Astrocyte (in vitro differentiated cells and primary cell): ENCODE results near the gene PCBP2. TPM values are rescaled to one million over a fixed set of nuclear protein-coding genes. Genes with fewer than 3 reads are reported as not detected.
A peak's percentile ranks its signal among the peaks of the same experiment; 100 is the strongest.
"Not testable (repeated sequence)": the region's sequence is repeated elsewhere in the genome, so short reads cannot be mapped to it uniquely, and the experiment has no call there.

Source experiments
- DNase-seq: peaks from one replicate; pipeline ENCODE4 v3.0.0-alpha.2; 2010; ENCODE audit warnings: low read depth
- FAIRE-seq: peaks from 2 replicates; lab custom pipeline; 2011; peaks lifted over from hg19 to GRCh38; lab: Jason Lieb, UNC
- H2AFZ ChIP-seq: 2 replicates; pipeline ENCODE4 v1.6.0; 2012; ENCODE audit warnings: low read depth, low read length, inconsistent platforms
- H3K27ac ChIP-seq: 2 replicates; pipeline ENCODE4 v1.5.1; 2011; ENCODE audit warnings: low read depth, low read length, inconsistent platforms
- H3K27me3 ChIP-seq: 2 replicates; pipeline ENCODE4 v1.6.0; 2011; ENCODE audit warnings: low read length, inconsistent platforms; ENCODE audit not compliant: insufficient read depth
- H3K36me3 ChIP-seq: 2 replicates; pipeline ENCODE4 v1.5.1; 2011; ENCODE audit warnings: low read length, inconsistent platforms; ENCODE audit not compliant: insufficient read depth
- H3K4me1 ChIP-seq: 2 replicates; pipeline ENCODE4 v1.5.1; 2011; ENCODE audit warnings: low read length, inconsistent platforms; ENCODE audit not compliant: insufficient read depth
- H3K4me2 ChIP-seq: 2 replicates; pipeline ENCODE4 v1.6.0; 2012; ENCODE audit warnings: low read length, inconsistent platforms
- H3K4me3 ChIP-seq: 2 replicates; pipeline ENCODE4 v1.5.1; 2011; ENCODE audit warnings: low read depth, mild to moderate bottlenecking, low read length, inconsistent platforms; ENCODE audit not compliant: insufficient read depth
- H3K79me2 ChIP-seq: 2 replicates; pipeline ENCODE4 v1.6.0; 2012; ENCODE audit warnings: mild to moderate bottlenecking, low read length, inconsistent platforms; ENCODE audit not compliant: insufficient read depth
- H3K9ac ChIP-seq: 2 replicates; pipeline ENCODE4 v1.6.0; 2012; ENCODE audit warnings: mild to moderate bottlenecking, low read length, inconsistent platforms
- H3K9me3 ChIP-seq: 2 replicates; pipeline ENCODE4 v1.5.1; 2012; ENCODE audit warnings: low read depth, mild to moderate bottlenecking, low read length, inconsistent platforms; ENCODE audit not compliant: insufficient read depth
- H4K20me1 ChIP-seq: 2 replicates; pipeline ENCODE4 v1.6.0; 2012; ENCODE audit warnings: low read length, inconsistent platforms; ENCODE audit not compliant: insufficient read depth
- H3K27ac Mint-ChIP-seq: one replicate; pipeline ENCODE4 v1.8.0; 2021; ENCODE audit warnings: mild to moderate bottlenecking, mixed read lengths; ENCODE audit not compliant: unreplicated experiment
- H3K27me3 Mint-ChIP-seq: one replicate; pipeline ENCODE4 v1.8.0; 2021; ENCODE audit warnings: low read depth, mixed read lengths; ENCODE audit not compliant: unreplicated experiment
- H3K36me3 Mint-ChIP-seq: one replicate; pipeline ENCODE4 v1.8.0; 2021; ENCODE audit warnings: low read depth, mixed read lengths; ENCODE audit not compliant: unreplicated experiment
- H3K4me1 Mint-ChIP-seq: one replicate; pipeline ENCODE4 v1.8.0; 2021; ENCODE audit warnings: low read depth, mixed read lengths; ENCODE audit not compliant: unreplicated experiment
- H3K4me3 Mint-ChIP-seq: one replicate; pipeline ENCODE4 v1.8.0; 2021; ENCODE audit warnings: mild to moderate bottlenecking, moderate library complexity, mixed read lengths; ENCODE audit not compliant: unreplicated experiment
- H3K9me3 Mint-ChIP-seq: one replicate; pipeline ENCODE4 v1.8.0; 2021; ENCODE audit warnings: mild to moderate bottlenecking, mixed read lengths; ENCODE audit not compliant: unreplicated experiment
- CTCF ChIP-seq: IDR thresholded peaks from 2 replicates; pipeline ENCODE4 v1.5.1; 2011; ENCODE audit warnings: low read depth, mild to moderate bottlenecking, inconsistent platforms, low read length, moderate library complexity; ENCODE audit not compliant: insufficient read depth
- EZH2 ChIP-seq: IDR thresholded peaks from 2 replicates; pipeline ENCODE4 v1.6.1; 2012; ENCODE audit warnings: mild to moderate bottlenecking, low read length, inconsistent platforms; ENCODE audit not compliant: insufficient read depth
- total RNA-seq: library from RNA; stranded (reverse); gene quantifications from 2 replicates; pipeline ENCODE4 v1.2.1, GENCODE V29; 2021

Gene PCBP2
- total RNA-seq, 1 donor from 2014 or later = 733 TPM

GRCh38 chr12:53430116-53430515 lies 21.8 kb upstream of the PCBP2 start:
- H3K27me3 Mint-ChIP-seq = peaks cover 5% of the 10 kb centered on the region
- Histone ChIP-seq H3K36me3 (no peaks in the 10 kb centered on the region), H3K4me2 (no peak overlapping the region), H3K4me3 (no peak overlapping the region), H3K9me3 (no peaks in the 10 kb centered on the region), H3K4me1 (peaks cover 13% of the 10 kb centered on the region), H2AFZ (no peak overlapping the region), H3K79me2 (no peaks in the 10 kb centered on the region), H3K27ac (no peak overlapping the region), H4K20me1 (no peaks in the 10 kb centered on the region), H3K9ac (no peak overlapping the region), H3K27me3 (no peaks in the 10 kb centered on the region)
- peak overlapping the region; percentile 8 for H3K27ac Mint-ChIP-seq
- FAIRE-seq = no peak
- TF ChIP-seq EZH2 = no peak
- no peak for TF ChIP-seq CTCF
- DNase-seq = no peak
- H3K9me3 Mint-ChIP-seq = no peaks in the 10 kb centered on the region
- H3K36me3 Mint-ChIP-seq = no peaks in the 10 kb centered on the region
- H3K4me1 Mint-ChIP-seq = peaks cover 7% of the 10 kb centered on the region
- H3K4me3 Mint-ChIP-seq = no peak overlapping the region

- no peak overlapping the region for H3K4me3 ChIP-seq
- H3K27ac Mint-ChIP-seq = no peak overlapping the region
- no peak overlapping the region for H3K9ac ChIP-seq
- H3K36me3 ChIP-seq = no peaks in the 10 kb centered on the region
- FAIRE-seq (no peak), DNase-seq (no peak)
- peaks cover 7% of the 10 kb centered on the region for H3K4me1 Mint-ChIP-seq
- no peaks in the 10 kb centered on the region for H4K20me1 ChIP-seq
- H3K9me3 ChIP-seq = no peaks in the 10 kb centered on the region
- no peak overlapping the region for H3K27ac ChIP-seq
- no peaks in the 10 kb centered on the region for H3K36me3 Mint-ChIP-seq
- H3K4me2 ChIP-seq = peak overlapping the region; percentile 25
- peaks cover 13% of the 10 kb centered on the region for H3K4me1 ChIP-seq
- H3K27me3 Mint-ChIP-seq = peaks cover 5% of the 10 kb centered on the region
- no peak overlapping the region for H3K4me3 Mint-ChIP-seq
- no peaks in the 10 kb centered on the region for H3K9me3 Mint-ChIP-seq
- peak overlapping the region; percentile 17 for H2AFZ ChIP-seq
- H3K79me2 ChIP-seq = no peaks in the 10 kb centered on the region
- TF ChIP-seq EZH2 (no peak), CTCF (no peak)
- no peaks in the 10 kb centered on the region for H3K27me3 ChIP-seq
Measured at GRCh38 chr12:53431187-53431586, 20.7 kb upstream of the PCBP2 start.

GRCh38 chr12:53435326-53435725 lies 16.6 kb upstream of the PCBP2 start:
- not testable (repeated sequence) for FAIRE-seq, H3K9me3 Mint-ChIP-seq, DNase-seq, H3K4me1 Mint-ChIP-seq, H4K20me1 ChIP-seq, H3K79me2 ChIP-seq, H3K36me3 Mint-ChIP-seq, H3K9me3 ChIP-seq, H3K27me3 ChIP-seq, H2AFZ ChIP-seq, H3K4me1 ChIP-seq, H3K9ac ChIP-seq, H3K27me3 Mint-ChIP-seq, H3K4me2 ChIP-seq, H3K27ac Mint-ChIP-seq, H3K27ac ChIP-seq, H3K36me3 ChIP-seq, H3K4me3 ChIP-seq, H3K4me3 Mint-ChIP-seq

GRCh38 chr12:53439582-53439981 lies 12.3 kb upstream of the PCBP2 start:
- not testable (repeated sequence) for H3K9me3 Mint-ChIP-seq, H3K4me1 ChIP-seq, H3K4me2 ChIP-seq, H2AFZ ChIP-seq, DNase-seq, H3K9ac ChIP-seq, H3K36me3 Mint-ChIP-seq, H3K4me3 Mint-ChIP-seq, H3K27ac Mint-ChIP-seq, H3K4me3 ChIP-seq, FAIRE-seq, H3K36me3 ChIP-seq, H3K27me3 Mint-ChIP-seq, H3K27ac ChIP-seq, H3K9me3 ChIP-seq, H3K27me3 ChIP-seq, H4K20me1 ChIP-seq
- peaks cover 23% of the 10 kb centered on the region for H3K79me2 ChIP-seq
- H3K4me1 Mint-ChIP-seq = peaks cover 14% of the 10 kb centered on the region
